IMR-90 (cell line): ENCODE results near the gene KICS2. TPM values are rescaled to one million over a fixed set of nuclear protein-coding genes. Genes with fewer than 3 reads are reported as not detected.

Source experiments
- ATAC-seq: fragments of 200-7000 bp; cut with Tn5 transposase; 2 replicates; pipeline ENCODE4 v1.9.1; 2020; ENCODE audit warnings: low read depth, mild to moderate bottlenecking, moderate library complexity
- BruUV-seq: library from RNA; stranded (reverse); fragments of 400-500 nt; replicated peaks from 2 replicates; lab custom pipeline; 2021; lab: Mats Ljungman, UMichigan
- CTCF ChIA-PET: fragments of 300-600 bp; formaldehyde crosslinking; extraction: SDS; loops from one replicate; lab custom pipeline; 2021; ENCODE audit warnings: antibody characterized with exemption; lab: Yijun Ruan, JAX
- POLR2A ChIA-PET: fragments of 300-600 bp; sonication (Branson Sonifier 250); formaldehyde crosslinking; loops from one replicate; lab custom pipeline; 2022; ENCODE audit warnings: antibody characterized with exemption; ENCODE audit not compliant: unreplicated experiment; lab: Charles Lee
- DNase-seq: peaks from one replicate; pipeline ENCODE4 v3.0.0; 2013
- H2AFZ ChIP-seq: replicated peaks from 2 replicates; pipeline ENCODE3; 2013; ENCODE audit warnings: low read length, mild to moderate bottlenecking; ENCODE audit not compliant: poor library complexity
- H2AK5ac ChIP-seq: 2 replicates; pipeline ENCODE4 v1.6.1; 2013; ENCODE audit warnings: low read depth, low read length, inconsistent platforms
- H2AK9ac ChIP-seq: replicated peaks from 2 replicates; pipeline ENCODE3; 2013; ENCODE audit warnings: mild to moderate bottlenecking, low read depth, low read length, moderate library complexity; ENCODE audit not compliant: poor library complexity
- H2BK120ac ChIP-seq: 2 replicates; pipeline ENCODE4 v1.6.1; 2013; ENCODE audit warnings: low read depth, low read length, inconsistent platforms
- H2BK15ac ChIP-seq: 3 replicates; pipeline ENCODE4 v1.6.1; 2013; ENCODE audit warnings: low read depth, low read length, inconsistent platforms
- H2BK20ac ChIP-seq: 2 replicates; pipeline ENCODE4 v1.6.1; 2013; ENCODE audit warnings: low read depth, mild to moderate bottlenecking, inconsistent platforms, low read length, moderate library complexity
- H2BK5ac ChIP-seq: 2 replicates; pipeline ENCODE4 v1.6.1; 2013; ENCODE audit warnings: mild to moderate bottlenecking, low read depth, low read length, inconsistent platforms; ENCODE audit not compliant: poor library complexity, severe bottlenecking
- H3K14ac ChIP-seq: replicated peaks from 2 replicates; pipeline ENCODE4 v1.6.1; 2013; ENCODE audit warnings: low read depth, low read length, inconsistent platforms
- H3K18ac ChIP-seq: 2 replicates; pipeline ENCODE4 v1.6.1; 2013; ENCODE audit warnings: low read depth, low read length, control low read depth
- H3K23ac ChIP-seq: 2 replicates; pipeline ENCODE4 v1.6.1; 2013; ENCODE audit warnings: low read depth, low read length, inconsistent platforms
- H3K27ac ChIP-seq: 2 replicates; pipeline ENCODE4 v1.5.1; 2013; ENCODE audit warnings: mild to moderate bottlenecking, control low read depth, low read length; ENCODE audit not compliant: insufficient read depth
- H3K27me3 ChIP-seq: 2 replicates; pipeline ENCODE4 v1.6.1; 2013; ENCODE audit warnings: low read length; ENCODE audit not compliant: control insufficient read depth, insufficient read depth
- H3K36me3 ChIP-seq: 2 replicates; pipeline ENCODE4 v1.6.1; 2013; ENCODE audit warnings: low read length, mixed read lengths; ENCODE audit not compliant: control insufficient read depth, insufficient read depth
- H3K4ac ChIP-seq: 2 replicates; pipeline ENCODE4 v1.6.1; 2013; ENCODE audit warnings: low read depth, low read length, inconsistent platforms
- H3K4me1 ChIP-seq: 2 replicates; pipeline ENCODE4 v1.6.1; 2013; ENCODE audit warnings: low read length, mixed read lengths; ENCODE audit not compliant: control insufficient read depth, insufficient read depth
- H3K4me2 ChIP-seq: 2 replicates; pipeline ENCODE4 v1.6.1; 2013; ENCODE audit warnings: low read depth, mild to moderate bottlenecking, control low read depth, low read length, moderate library complexity
- H3K4me3 ChIP-seq: 2 replicates; pipeline ENCODE4 v1.5.1; 2013; ENCODE audit warnings: low read depth, mild to moderate bottlenecking, control low read depth, low read length, moderate library complexity; ENCODE audit not compliant: insufficient read depth
- H3K56ac ChIP-seq: 2 replicates; pipeline ENCODE4 v1.6.1; 2013; ENCODE audit warnings: low read length, inconsistent platforms; ENCODE audit not compliant: insufficient read depth; ENCODE audit errors: extremely low read depth
- H3K79me1 ChIP-seq, 2 experiments: 2 replicates each; pipeline ENCODE4 v1.6.1; 2013; ENCODE audit warnings: low read length in 2 of 2, inconsistent platforms in 1 of 2, low read depth in 1 of 2
- H3K9ac ChIP-seq: 2 replicates; pipeline ENCODE4 v1.6.1; 2013; ENCODE audit warnings: low read depth, low read length, control low read depth
- H3K9me1 ChIP-seq: 2 replicates; pipeline ENCODE4 v1.6.1; 2013; ENCODE audit warnings: low read length, inconsistent platforms; ENCODE audit not compliant: insufficient read depth
- H3K9me3 ChIP-seq: 2 replicates; pipeline ENCODE4 v1.6.1; 2013; ENCODE audit warnings: low read length; ENCODE audit not compliant: control insufficient read depth, insufficient read depth
- H4K20me1 ChIP-seq: 2 replicates; pipeline ENCODE4 v1.6.1; 2013; ENCODE audit warnings: low read length, inconsistent platforms; ENCODE audit not compliant: insufficient read depth
- H4K5ac ChIP-seq: 2 replicates; pipeline ENCODE4 v1.6.1; 2013; ENCODE audit warnings: mild to moderate bottlenecking, low read depth, low read length, control low read depth
- H4K8ac ChIP-seq, 2 experiments: 2 replicates each; pipeline ENCODE4 v1.6.1; 2013; ENCODE audit warnings: low read depth in 2 of 2, low read length in 2 of 2, control low read depth in 1 of 2, inconsistent platforms in 1 of 2
- H4K91ac ChIP-seq: 2 replicates; pipeline ENCODE4 v1.6.1; 2013; ENCODE audit warnings: low read depth, low read length, inconsistent platforms; ENCODE audit not compliant: insufficient read depth
- CTCF ChIP-seq: conservative IDR thresholded peaks from 2 replicates; pipeline ENCODE4 v1.5.1; 2012; ENCODE audit warnings: mild to moderate bottlenecking, low read depth, low read length, improper control_type of control experiment
- MXI1 ChIP-seq: IDR thresholded peaks from 2 replicates; pipeline ENCODE4 v1.6.1; 2012; ENCODE audit warnings: low read depth, mild to moderate bottlenecking, low read length, moderate library complexity, borderline replicate concordance
- RAD21 ChIP-seq: IDR thresholded peaks from 2 replicates; pipeline ENCODE4 v1.6.1; 2012; ENCODE audit warnings: low read length, improper control_type of control experiment
- WGBS, 2 experiments: methylation state at CpG; one replicate each; pipeline versions ENCODE4 v1.1.5 to v1.1.7; 2013; ENCODE audit warnings: missing lambda C conversion rate in 2 of 2; ENCODE audit not compliant: insufficient read length in 1 of 2; ENCODE audit errors: extremely low coverage in 2 of 2; 5-methylcytosine and 5-hydroxymethylcytosine counted together
- dilution Hi-C: fragments of 300-500 bp; cut with HindIII; formaldehyde crosslinking; loops from one replicate; pipeline ENCODE4 v1.14.3; 2018; ENCODE audit warnings: low sequenced_read_pairs; ENCODE audit not compliant: unreplicated experiment
- in situ Hi-C: fragments of 300-500 bp; cut with MboI; formaldehyde crosslinking; loops from 3 replicates; pipeline ENCODE4 v1.14.3; 2019; ENCODE audit warnings: low sequenced_read_pairs, inconsistent platforms, mixed read lengths
- intact Hi-C: fragments of 100-400 bp; cut with micrococcal nuclease; formaldehyde crosslinking; loops from 2 replicates; pipeline ENCODE4 v1.10.0; 2022
- polyA plus RNA-seq, 3 experiments: library from polyadenylated mRNA; depleted of rRNA; stranded (reverse); fragments of >200 nt; gene quantifications; 2 replicates each; pipeline ENCODE4 v1.2.3, GENCODE V29; 2012; ENCODE audit warnings: low replicate concordance in 1 of 3
- total RNA-seq: library from RNA; depleted of rRNA; stranded (reverse); fragments of >200 nt; gene quantifications from 2 replicates; pipeline ENCODE4 v1.2.3, GENCODE V29; 2012

KICS2 gene
- total and polyA plus RNA-seq, 2 of the 4 experiments (the other 2 are of a cell fraction), result 2.4 to 6.1 TPM

- no peak for TF ChIP-seq MXI1
- TF ChIP-seq RAD21, result peak; percentile 95
These were observed 34.2 kb upstream of the KICS2 start (continued) for GRCh38 chr12:64256166-64256800.

- dilution Hi-C loops, result loop anchor here (25.0 kb wide), 1 partner anchor 418 kb away; the partner anchor contains the start of gene SRGAP1
- peak overlapping the region in 1 of 2 experiments; percentile 4; a peak in 1 of 4 replicates for H4K8ac ChIP-seq
- H2AK9ac ChIP-seq, result no peak overlapping the region
- peak overlapping the region; percentile 14 for H3K4ac ChIP-seq
- WGBS, 2 experiments, result no CpG with 5 or more reads among the region's 4 CpGs
- peak overlapping the region; percentile 10; the same call in 1 of the 2 replicates for H3K14ac ChIP-seq
- no peak overlapping the region for H3K18ac ChIP-seq
- H2AK5ac ChIP-seq, result peak overlapping the region; percentile 2; the same call in 1 of the 2 replicates
- no peak overlapping the region for H4K5ac ChIP-seq
- H3K36me3 ChIP-seq, result no peaks in the 10 kb centered on the region
- H3K9me3 ChIP-seq, result no peaks in the 10 kb centered on the region
- intact Hi-C loops, result loop anchor here (5.0 to 10.0 kb wide), 2 partner anchors 73 to 340 kb away; no protein-coding TSS in a partner anchor
- DNase-seq (peak; percentile 4), ATAC-seq (no peak)
- peaks cover 3% of the 10 kb centered on the region; the same call in 1 of the 2 replicates for H3K4me1 ChIP-seq
- H2BK5ac ChIP-seq, result no peak overlapping the region
- H2BK120ac ChIP-seq, result peak overlapping the region; percentile 35; the same call in 1 of the 2 replicates
- POLR2A ChIA-PET, result no interaction called here
- H3K27ac ChIP-seq, result no peak overlapping the region
- BruUV-seq, result no TSS peak
- H4K91ac ChIP-seq, result peak overlapping the region; percentile 11; the same call in 1 of the 2 replicates
- H4K20me1 ChIP-seq, result no peaks in the 10 kb centered on the region
- no peaks in the 10 kb centered on the region for H3K27me3 ChIP-seq
- no peak overlapping the region for H2AFZ ChIP-seq
- CTCF ChIA-PET, result interaction anchor here (1.7 to 2.9 kb wide), 2 partner anchors 416 to 429 kb away, joined by 8 read pairs; no protein-coding TSS in a partner anchor
- H3K9ac ChIP-seq, result no peak overlapping the region
- H2BK20ac ChIP-seq, result no peak overlapping the region
- H3K56ac ChIP-seq, result no peak overlapping the region
- 0 out of 2 replicates have a peak, but pooled peaks cover 3% of the 10 kb centered on the region for H3K9me1 ChIP-seq
- H3K4me2 ChIP-seq, result no peak overlapping the region
- peak overlapping the region; percentile 5; the same call in 1 of the 2 replicates for H3K23ac ChIP-seq
- H3K4me3 ChIP-seq, result no peak overlapping the region
- in situ Hi-C loops, result loop anchor here (5.0 kb wide), 1 partner anchor 413 kb away; the partner anchor contains the start of gene SRGAP1
- TF ChIP-seq RAD21, result no peak
- no peak for TF ChIP-seq CTCF
- H2BK15ac ChIP-seq, result no peak overlapping the region; the same call in 2 of the 3 replicates
- H3K79me1 ChIP-seq, result no peaks in the 10 kb centered on the region
These were observed 33.2 kb upstream of the KICS2 start for GRCh38 chr12:64255249-64255648.
